HepG2 (cell line): Measurements from ENCODE around the gene GPR162. TPM values are rescaled to one million over a fixed set of nuclear protein-coding genes. Genes with fewer than 3 reads are reported as not detected.
A peak's percentile ranks its signal among the peaks of the same experiment; 100 is the strongest.

Experiments used
- ATAD3A ChIP-seq: sonication (generic); formaldehyde crosslinking; IDR thresholded peaks from 2 replicates; pipeline ENCODE4 v1.4.0; 2020; ENCODE audit warnings: missing genetic modification reagents
- BHLHE40 ChIP-seq: IDR thresholded peaks from 2 replicates; pipeline ENCODE4 v1.6.1; 2011; ENCODE audit warnings: low read length, improper control_type of control experiment
- EHMT2 ChIP-seq: fragments of 200-600 bp; sonication (generic); IDR thresholded peaks from 2 replicates; pipeline ENCODE4 v1.7.0; 2017; ENCODE audit warnings: antibody characterized with exemption, low read depth, low read length, borderline replicate concordance
- FOXJ3 ChIP-seq: sonication (generic); formaldehyde crosslinking; IDR thresholded peaks from 2 replicates; pipeline ENCODE4 v1.4.0; 2020; ENCODE audit warnings: missing genetic modification reagents, mild to moderate bottlenecking, borderline replicate concordance
- KDM5B ChIP-seq: sonication (generic); formaldehyde crosslinking; IDR thresholded peaks from 2 replicates; pipeline ENCODE4 v1.4.0; 2020; ENCODE audit warnings: missing genetic modification reagents, mild to moderate bottlenecking, borderline replicate concordance
- MAZ ChIP-seq, 2 experiments: sonication (generic) in 1 of 2; formaldehyde crosslinking in 1 of 2; IDR thresholded peaks; 2 replicates each; pipeline versions ENCODE4 v1.5.0 to v1.6.1; 2012 to 2020; ENCODE audit warnings: low read depth in 2 of 2, mild to moderate bottlenecking in 2 of 2, borderline replicate concordance in 1 of 2, improper control_type of control experiment in 1 of 2, low read length in 1 of 2, missing genetic modification reagents in 1 of 2, moderate library complexity in 1 of 2
- PHB2 ChIP-seq: fragments of 450-650 bp; IDR thresholded peaks from 2 replicates; pipeline ENCODE4 v1.6.1; 2018; ENCODE audit not compliant: partially characterized antibody
- POLR2A ChIP-seq, 2 experiments: IDR thresholded peaks; 2 replicates each; pipeline ENCODE4 v1.6.1; 2011; ENCODE audit warnings: low read depth in 2 of 2, low read length in 2 of 2, mild to moderate bottlenecking in 1 of 2, moderate library complexity in 1 of 2; ENCODE audit not compliant: insufficient read depth in 1 of 2
- RARA ChIP-seq: IDR thresholded peaks from 2 replicates; pipeline ENCODE4 v1.6.1; 2016; ENCODE audit warnings: missing genetic modification reagents, missing compliant biosample characterization
- RELA ChIP-seq: sonication (generic); formaldehyde crosslinking; IDR thresholded peaks from 2 replicates; pipeline ENCODE4 v1.4.0; 2020; ENCODE audit warnings: missing genetic modification reagents
- REST ChIP-seq, 2 experiments: IDR thresholded peaks; 2 replicates each; pipeline ENCODE4 v1.6.1; 2011 to 2012; ENCODE audit warnings: low read length in 2 of 2, borderline replicate concordance in 1 of 2, low read depth in 1 of 2, mild to moderate bottlenecking in 1 of 2, moderate library complexity in 1 of 2
- RFX1 ChIP-seq: fragments of 450-650 bp; IDR thresholded peaks from 2 replicates; pipeline ENCODE4 v1.6.1; 2017
- RFX3 ChIP-seq: IDR thresholded peaks from 2 replicates; pipeline ENCODE4 v1.6.1; 2016; ENCODE audit warnings: missing biosample characterization, missing genetic modification reagents
- SYNCRIP ChIP-seq: fragments of 200-400 bp; formaldehyde crosslinking; IDR thresholded peaks from 2 replicates; pipeline ENCODE4 v1.6.1; 2018; ENCODE audit warnings: mild to moderate bottlenecking, low read depth, low read length; ENCODE audit not compliant: insufficient read depth
- TEAD3 ChIP-seq: optimal IDR thresholded peaks from 2 replicates; pipeline ENCODE3; 2016; ENCODE audit warnings: borderline replicate concordance
- TOE1 ChIP-seq: sonication (generic); formaldehyde crosslinking; IDR thresholded peaks from 2 replicates; pipeline ENCODE4 v1.4.0; 2020; ENCODE audit warnings: mild to moderate bottlenecking, missing genetic modification reagents
- TSC22D2 ChIP-seq: sonication (generic); formaldehyde crosslinking; IDR thresholded peaks from 2 replicates; pipeline ENCODE4 v1.5.1; 2020; ENCODE audit warnings: missing genetic modification reagents, mild to moderate bottlenecking, borderline replicate concordance
- ZNF235 ChIP-seq: sonication (generic); formaldehyde crosslinking; IDR thresholded peaks from 2 replicates; pipeline ENCODE4 v1.8.1; 2023; ENCODE audit warnings: mild to moderate bottlenecking, missing genetic modification reagents, borderline replicate concordance
- ZNF331 ChIP-seq: sonication (generic); formaldehyde crosslinking; IDR thresholded peaks from 2 replicates; pipeline ENCODE4 v1.4.0; 2020; ENCODE audit warnings: missing genetic modification reagents
- ZNF383 ChIP-seq: sonication (generic); formaldehyde crosslinking; IDR thresholded peaks from 2 replicates; pipeline ENCODE4 v1.4.0; 2020; ENCODE audit warnings: missing genetic modification reagents, mild to moderate bottlenecking, borderline replicate concordance
- ZNF446 ChIP-seq: sonication (generic); formaldehyde crosslinking; IDR thresholded peaks from 2 replicates; pipeline ENCODE4 v1.5.0; 2020; ENCODE audit warnings: mild to moderate bottlenecking, missing genetic modification reagents
- ZNF547 ChIP-seq: sonication (generic); formaldehyde crosslinking; IDR thresholded peaks from 2 replicates; pipeline ENCODE4 v1.5.1; 2020; ENCODE audit warnings: mild to moderate bottlenecking, missing genetic modification reagents
- ZNF598 ChIP-seq: sonication (generic); formaldehyde crosslinking; IDR thresholded peaks from 2 replicates; pipeline ENCODE4 v1.5.1; 2020; ENCODE audit warnings: mild to moderate bottlenecking, missing genetic modification reagents, borderline replicate concordance
- ZNF772 ChIP-seq: sonication (generic); formaldehyde crosslinking; IDR thresholded peaks from 2 replicates; pipeline ENCODE4 v1.5.0; 2020; ENCODE audit warnings: mild to moderate bottlenecking, missing genetic modification reagents
- ZNF775 ChIP-seq: sonication (generic); formaldehyde crosslinking; IDR thresholded peaks from 2 replicates; pipeline ENCODE4 v1.4.0; 2020; ENCODE audit warnings: missing genetic modification reagents, mild to moderate bottlenecking, moderate library complexity, borderline replicate concordance
- ZNF878 ChIP-seq: sonication (generic); formaldehyde crosslinking; IDR thresholded peaks from 2 replicates; pipeline ENCODE4 v1.8.1; 2023; ENCODE audit warnings: mild to moderate bottlenecking, missing genetic modification reagents, moderate library complexity
- polyA plus RNA-seq, 8 experiments: library from polyadenylated mRNA; depleted of rRNA in 3 of 8; stranded (reverse) in 7 of 8; unstranded in 1 of 8; fragments of >200 nt; fragmentation: Illumina TruSeq in 4 of 8; extraction: Trizol in 4 of 8; gene quantifications; 2 replicates each; pipeline versions ENCODE4 v1.2.1 to v1.2.3, GENCODE V29; 2011 to 2016; ENCODE audit warnings: low read depth in 4 of 8, missing spikeins in 1 of 8, mixed read lengths in 1 of 8; ENCODE audit not compliant: insufficient read depth in 1 of 8
- total RNA-seq, 5 experiments: library from RNA; depleted of rRNA; stranded (reverse); fragments of >200 nt; fragmentation: Illumina TruSeq; extraction: Trizol; gene quantifications; 2 replicates each; pipeline ENCODE4 v1.2.3, GENCODE V29; 2016; ENCODE audit warnings: low read depth in 1 of 5
- TF ChIP-seq, protein P1 (sequence below): sonication (generic); formaldehyde crosslinking; IDR thresholded peaks from 2 replicates; pipeline ENCODE4 v1.5.0; 2020; ENCODE audit warnings: missing genetic modification reagents

GPR162 gene
- total and polyA plus RNA-seq, 2 of the 13 experiments (the other 11 are each of a cell fraction or from before 2014, with no cell fraction given), result 0.08 TPM; not detected in 1

DNA sequence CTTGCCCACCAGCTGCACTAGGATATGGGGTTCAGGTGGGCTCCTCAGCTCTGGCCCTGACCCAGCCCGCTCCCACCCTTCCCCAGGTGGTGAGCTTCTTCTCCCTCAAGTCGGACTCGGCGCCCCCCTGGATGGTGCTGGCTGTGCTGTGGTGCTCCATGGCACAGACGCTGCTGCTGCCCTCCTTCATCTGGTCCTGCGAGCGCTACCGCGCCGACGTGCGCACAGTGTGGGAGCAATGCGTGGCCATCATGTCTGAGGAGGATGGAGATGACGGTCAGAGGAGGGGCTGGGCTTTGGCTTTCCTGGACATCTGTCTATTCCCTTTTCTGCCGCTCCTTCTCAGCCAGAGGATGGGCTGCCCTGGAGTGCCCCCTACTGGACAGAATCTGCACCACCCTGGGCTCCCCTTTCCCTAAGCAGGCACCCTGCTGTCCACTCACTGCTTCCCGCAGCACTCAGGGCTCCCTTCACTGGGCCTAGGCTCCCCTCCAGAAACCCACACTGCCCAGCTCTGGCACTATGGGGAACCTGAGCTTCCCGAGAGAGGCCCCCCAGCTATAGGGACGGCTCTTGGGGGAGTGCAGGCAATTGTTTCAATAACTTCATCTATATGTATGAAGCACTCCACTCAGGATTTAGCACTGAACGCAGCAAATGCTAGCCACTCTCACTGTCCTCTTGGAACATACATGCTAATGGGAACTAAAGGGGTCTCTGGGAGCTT lies 3.9 kb downstream of the GPR162 start (continued):
- TF ChIP-seq TSC22D2 (no peak), KDM5B (CRISPR knock-in tag) (peak; percentile 37; the same call in 1 of the 2 replicates), ZNF235 (CRISPR knock-in tag) (no peak), RFX3 (CRISPR knock-in tag) (no peak), ZNF772 (CRISPR knock-in tag) (0 out of 2 replicates have a peak, but pooled peaks have one; percentile 70), ZNF878 (CRISPR knock-in tag) (no peak), ZNF598 (CRISPR knock-in tag) (no peak), ZNF547 (CRISPR knock-in tag) (no peak), RFX1 (no peak), REST (IDR thresholded peaks at IDR 0.05; ENCODE audit: borderline replicate concordance in 1 of 2, low read depth in 1 of 2, low read length in 2 of 2) (no peak), ZNF446 (no peak), FOXJ3 (CRISPR knock-in tag) (no peak), TOE1 (no peak), ATAD3A (no peak), BHLHE40 (0 out of 2 replicates have a peak, but pooled peaks have one; percentile 11), ZNF775 (no peak), ZNF383 (CRISPR knock-in tag) (no peak), ZNF331 (CRISPR knock-in tag) (no peak), RARA (CRISPR knock-in tag) (no peak), EHMT2 (no peak), MAZ (IDR thresholded peaks at IDR 0.05; ENCODE audit: borderline replicate concordance, low read depth, low read length) (no peak), MAZ (CRISPR knock-in tag; IDR thresholded peaks at IDR 0.05; ENCODE audit: low read depth) (no peak), PHB2 (no peak), RELA (CRISPR knock-in tag) (no peak), SYNCRIP (no peak), TEAD3 (peak; percentile 85), POLR2A (IDR thresholded peaks at IDR 0.05; ENCODE audit: insufficient read depth in 1 of 2, low read depth in 2 of 2, low read length in 2 of 2) (no peak)
- TF ChIP-seq, protein P1, sequence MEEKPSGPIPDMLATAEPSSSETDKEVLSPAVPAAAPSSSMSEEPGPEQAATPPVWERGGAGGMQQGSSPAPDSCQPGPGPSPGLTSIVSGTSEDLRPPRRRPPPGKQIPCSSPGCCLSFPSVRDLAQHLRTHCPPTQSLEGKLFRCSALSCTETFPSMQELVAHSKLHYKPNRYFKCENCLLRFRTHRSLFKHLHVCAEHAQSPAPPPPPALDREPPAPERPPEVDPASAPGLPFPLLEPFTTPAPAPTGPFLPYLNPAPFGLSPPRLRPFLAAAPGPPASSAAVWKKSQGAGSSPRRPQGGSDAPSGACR (CRISPR knock-in tag), result no peak
